HepG2 (cell line): ENCODE results near the gene ACER3. TPM values are rescaled to one million over a fixed set of nuclear protein-coding genes. Genes with fewer than 3 reads are reported as not detected.

Source experiments
- ATAC-seq: fragments of 200-7000 bp; cut with Tn5 transposase; 3 replicates; pipeline ENCODE4 v1.9.1; 2020; ENCODE audit warnings: mild to moderate bottlenecking, moderate library complexity
- BruUV-seq: library from RNA; stranded (reverse); fragments of 400-500 nt; replicated peaks from 2 replicates; lab custom pipeline; 2021; lab: Mats Ljungman, UMichigan
- CTCF ChIA-PET: fragments of 300-600 bp; formaldehyde crosslinking; extraction: SDS; loops from one replicate; lab custom pipeline; 2021; ENCODE audit warnings: low total read pairs, inconsistent platforms, low intra/inter-chr PET ratio; lab: Yijun Ruan, JAX
- POLR2A ChIA-PET: fragments of 350-600 bp; sonication (Branson Sonifier 250); formaldehyde crosslinking; loops from one replicate; lab custom pipeline; 2020; ENCODE audit warnings: antibody characterized with exemption, inconsistent platforms; lab: Yijun Ruan, JAX
- DNase-seq: peaks from one replicate; pipeline ENCODE4 v3.0.0-alpha.2; 2015; ENCODE audit warnings: low spot score
- FAIRE-seq: peaks from 3 replicates; lab custom pipeline; 2011; peaks lifted over from hg19 to GRCh38; lab: Jason Lieb, UNC
- H2AFZ ChIP-seq: one replicate; pipeline ENCODE4 v1.6.1; 2011; ENCODE audit warnings: low read length, inconsistent platforms
- H3K27ac ChIP-seq: fragments of 300-600 bp; 3 replicates; pipeline ENCODE4 v1.8.0; 2011; ENCODE audit warnings: mixed run types, mild to moderate bottlenecking, mixed read lengths, low read length, inconsistent platforms; ENCODE audit not compliant: insufficient read depth; ENCODE audit errors: extremely low read length
- H3K27me3 ChIP-seq, 2 experiments: fragments of 200-600 bp in 1 of 2; 2 replicates in 1 of 2; 3 replicates in 1 of 2; pipeline versions ENCODE4 v1.6.0 to v1.8.0; 2011; ENCODE audit warnings: low read length in 2 of 2, mild to moderate bottlenecking in 2 of 2, moderate library complexity in 2 of 2, inconsistent platforms in 1 of 2; ENCODE audit not compliant: insufficient read depth in 2 of 2, control insufficient read depth in 1 of 2
- H3K36me3 ChIP-seq, 2 experiments: fragments of 200-600 bp in 1 of 2; replicated peaks in 1 of 2; 2 replicates in 1 of 2; 3 replicates in 1 of 2; pipeline versions ENCODE4 v1.5.1 to v1.8.0; 2011; ENCODE audit warnings: low read length in 2 of 2, inconsistent platforms in 1 of 2; ENCODE audit not compliant: insufficient read depth in 2 of 2, control insufficient read depth in 1 of 2
- H3K4me1 ChIP-seq: 2 replicates; pipeline ENCODE4 v1.5.1; 2012; ENCODE audit warnings: low read length, inconsistent platforms; ENCODE audit not compliant: insufficient read depth
- H3K4me2 ChIP-seq: 2 replicates; pipeline ENCODE4 v1.6.0; 2011; ENCODE audit warnings: low read depth, low read length, inconsistent platforms
- H3K4me3 ChIP-seq, 3 experiments: fragments of 200-600 bp in 1 of 3; sonication (generic), shearing (Covaris generic) in 1 of 3; replicated peaks in 1 of 3; 2 replicates each; pipeline ENCODE4 v1.5.1; 2011 to 2016; ENCODE audit warnings: low read length in 3 of 3, inconsistent platforms in 2 of 3, low read depth in 2 of 3, mild to moderate bottlenecking in 2 of 3, control low read depth in 1 of 3, mixed read lengths in 1 of 3; ENCODE audit not compliant: insufficient read depth in 1 of 3
- H3K79me2 ChIP-seq: one replicate; pipeline ENCODE4 v1.6.1; 2011; ENCODE audit warnings: low read length, inconsistent platforms; ENCODE audit not compliant: insufficient read depth
- H3K9ac ChIP-seq: 2 replicates; pipeline ENCODE4 v1.6.0; 2011; ENCODE audit warnings: mild to moderate bottlenecking, low read depth, low read length, inconsistent platforms; ENCODE audit not compliant: insufficient read depth
- H3K9me3 ChIP-seq: 2 replicates; pipeline ENCODE4 v1.5.1; 2012; ENCODE audit warnings: mild to moderate bottlenecking, low read length
- H4K20me1 ChIP-seq: 2 replicates; pipeline ENCODE4 v1.6.0; 2011; ENCODE audit warnings: inconsistent platforms, mild to moderate bottlenecking, low read length, moderate library complexity; ENCODE audit not compliant: insufficient read depth
- FOXO1 ChIP-seq: sonication (generic); formaldehyde crosslinking; IDR thresholded peaks from 2 replicates; pipeline ENCODE4 v1.4.0; 2020; ENCODE audit warnings: missing genetic modification reagents
- KIAA2018 ChIP-seq: sonication (generic); formaldehyde crosslinking; IDR thresholded peaks from 2 replicates; pipeline ENCODE4 v1.5.0; 2020; ENCODE audit warnings: mild to moderate bottlenecking, missing genetic modification reagents, borderline replicate concordance
- KMT2B ChIP-seq: IDR thresholded peaks from 2 replicates; pipeline ENCODE4 v1.6.1; 2016; ENCODE audit warnings: missing genetic modification reagents, missing compliant biosample characterization
- PLRG1 ChIP-seq: fragments of 450-650 bp; conservative IDR thresholded peaks from 2 replicates; pipeline ENCODE4 v1.6.1; 2016
- STAT5B ChIP-seq: sonication (generic); formaldehyde crosslinking; IDR thresholded peaks from 2 replicates; pipeline ENCODE4 v1.4.0; 2020; ENCODE audit warnings: missing genetic modification reagents
- ZNF280B ChIP-seq: sonication (generic); formaldehyde crosslinking; IDR thresholded peaks from 2 replicates; pipeline ENCODE4 v1.5.0; 2020; ENCODE audit warnings: missing genetic modification reagents, mild to moderate bottlenecking, borderline replicate concordance
- ZNF614 ChIP-seq: IDR thresholded peaks from 2 replicates; pipeline ENCODE4 v1.6.1; 2018; ENCODE audit warnings: missing biosample characterization, missing genetic modification reagents, inconsistent platforms, borderline replicate concordance
- ZXDC ChIP-seq: sonication (generic); formaldehyde crosslinking; IDR thresholded peaks from 2 replicates; pipeline ENCODE4 v1.5.0; 2020; ENCODE audit warnings: mild to moderate bottlenecking, missing genetic modification reagents
- WGBS: methylation state at CpG from one replicate; pipeline ENCODE4 v1.1.6; 2017; ENCODE audit warnings: low lambda C conversion rate; 5-methylcytosine and 5-hydroxymethylcytosine counted together
- in situ Hi-C: cut with HindIII; loops from 2 replicates; pipeline ENCODE4 v1.10.0; 2017; ENCODE audit warnings: low pct_unique_long_range_greater_than_20kb; ENCODE audit not compliant: extremely low pct_ligation_motif_present
- intact Hi-C: fragments of 100-400 bp; cut with micrococcal nuclease; formaldehyde crosslinking; loops from one replicate; pipeline ENCODE4 v1.10.0; 2022; ENCODE audit not compliant: unreplicated experiment
- polyA plus RNA-seq, 8 experiments: library from polyadenylated mRNA; depleted of rRNA in 3 of 8; stranded (reverse) in 7 of 8; unstranded in 1 of 8; fragments of >200 nt; fragmentation: Illumina TruSeq in 4 of 8; extraction: Trizol in 4 of 8; gene quantifications; 2 replicates each; pipeline versions ENCODE4 v1.2.1 to v1.2.3, GENCODE V29; 2011 to 2016; ENCODE audit warnings: low read depth in 4 of 8, missing spikeins in 1 of 8, mixed read lengths in 1 of 8; ENCODE audit not compliant: insufficient read depth in 1 of 8
- total RNA-seq, 5 experiments: library from RNA; depleted of rRNA; stranded (reverse); fragments of >200 nt; fragmentation: Illumina TruSeq; extraction: Trizol; gene quantifications; 2 replicates each; pipeline ENCODE4 v1.2.3, GENCODE V29; 2016; ENCODE audit warnings: low read depth in 1 of 5

Gene ACER3
- total and polyA plus RNA-seq, 2 of the 13 experiments (the other 11 are each of a cell fraction or from before 2014, with no cell fraction given): 6.0 to 9.8 TPM

GRCh38 chr11:76878014-76878413 is 17.3 kb downstream of the ACER3 start:
- DNase-seq (no peak), FAIRE-seq (no peak), ATAC-seq (no peak)
- H2AFZ ChIP-seq: no peak overlapping the region
- H3K4me3 ChIP-seq: no peak overlapping the region
- intact Hi-C loops: loop anchor here (10.0 kb wide), 1 partner anchor 1727 kb away; no protein-coding TSS in a partner anchor
- no peaks in the 10 kb centered on the region for H3K36me3 ChIP-seq
- ChIA-PET CTCF (no interaction called here), POLR2A (no interaction called here)
- 69% methylated on average over 2 of the region's 2 CpGs for WGBS
- H3K9ac ChIP-seq: no peak overlapping the region
- no peaks in the 10 kb centered on the region for H3K4me1 ChIP-seq
- no peak overlapping the region for H3K27ac ChIP-seq
- no peaks in the 10 kb centered on the region for H3K27me3 ChIP-seq
- in situ Hi-C loops: no loop called here
- no peaks in the 10 kb centered on the region for H3K9me3 ChIP-seq
- no TSS peak for BruUV-seq
- H4K20me1 ChIP-seq: no peaks in the 10 kb centered on the region
- no peaks in the 10 kb centered on the region for H3K79me2 ChIP-seq
- H3K4me2 ChIP-seq: no peak overlapping the region
- TF ChIP-seq FOXO1 (no peak), KIAA2018 (no peak), KMT2B (no peak), PLRG1 (no peak), STAT5B (CRISPR knock-in tag) (no peak), ZNF614 (CRISPR knock-in tag) (no peak), ZNF280B (CRISPR knock-in tag) (no peak), ZXDC (CRISPR knock-in tag) (no peak)
